GM19023 (cell line): ENCODE measurements around the gene RNF227.

Experiments used
- ATAC-seq: cut with Tn5 transposase; IDR thresholded peaks from one replicate; pipeline ENCODE4 v1.9.1; 2021; ENCODE audit warnings: mild to moderate bottlenecking, moderate library complexity; ENCODE audit not compliant: unreplicated experiment

Gene RNF227

DNA sequence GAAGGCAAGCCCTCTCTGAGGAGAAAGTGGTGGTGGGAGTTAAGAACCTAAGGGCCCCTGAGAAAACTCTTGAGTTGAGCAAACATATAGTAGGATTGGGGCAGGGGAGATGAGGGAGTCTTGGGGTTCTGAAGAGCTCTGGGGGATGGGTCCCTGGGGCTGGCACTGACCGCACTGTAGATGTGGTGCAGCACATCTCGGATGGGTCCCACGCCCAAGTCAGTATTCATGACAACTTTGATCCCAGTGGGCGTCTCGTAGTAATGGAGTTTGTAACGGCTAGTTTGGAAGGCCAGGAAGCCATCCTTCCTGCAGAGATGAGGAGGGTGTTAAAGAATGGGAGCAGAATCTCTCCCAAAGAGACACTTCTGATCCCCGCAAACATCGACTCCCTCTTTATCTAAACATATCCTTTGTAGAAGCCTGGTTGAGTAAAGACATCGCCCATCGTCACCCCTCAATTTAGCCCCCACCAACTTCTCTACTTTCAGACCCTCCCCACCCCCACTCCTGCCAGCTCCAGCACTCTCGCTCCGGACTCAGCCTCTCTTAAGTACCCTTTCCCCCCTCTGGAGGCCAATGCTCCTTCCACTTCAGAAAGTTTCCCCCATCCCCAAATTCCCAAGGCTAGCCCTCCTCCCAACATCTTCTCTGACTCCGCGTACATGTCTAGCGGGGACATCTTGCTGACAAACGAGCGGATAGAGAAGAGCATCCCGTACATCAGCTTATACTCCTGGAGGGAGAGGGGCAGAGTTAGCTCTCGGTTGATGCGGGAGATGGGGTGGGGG lies 14.9 kb upstream of the RNF227 start:
- no peak for ATAC-seq

GRCh38 chr17:7929158-7930023 lies 13.3 kb upstream of the RNF227 start, which contains the start of gene KCNAB3:
TSS of gene KCNAB3 (minus strand) at chr17:7929856. CDS start at chr17:7929435, 421 bp downstream.
- ATAC-seq = no peak

GRCh38 chr17:7927596-7927995 lies 11.5 kb upstream of the RNF227 start:
- no peak for ATAC-seq

GRCh38 chr17:7922845-7923628 lies 6.9 kb upstream of the RNF227 start:
- no peak for ATAC-seq

DNA sequence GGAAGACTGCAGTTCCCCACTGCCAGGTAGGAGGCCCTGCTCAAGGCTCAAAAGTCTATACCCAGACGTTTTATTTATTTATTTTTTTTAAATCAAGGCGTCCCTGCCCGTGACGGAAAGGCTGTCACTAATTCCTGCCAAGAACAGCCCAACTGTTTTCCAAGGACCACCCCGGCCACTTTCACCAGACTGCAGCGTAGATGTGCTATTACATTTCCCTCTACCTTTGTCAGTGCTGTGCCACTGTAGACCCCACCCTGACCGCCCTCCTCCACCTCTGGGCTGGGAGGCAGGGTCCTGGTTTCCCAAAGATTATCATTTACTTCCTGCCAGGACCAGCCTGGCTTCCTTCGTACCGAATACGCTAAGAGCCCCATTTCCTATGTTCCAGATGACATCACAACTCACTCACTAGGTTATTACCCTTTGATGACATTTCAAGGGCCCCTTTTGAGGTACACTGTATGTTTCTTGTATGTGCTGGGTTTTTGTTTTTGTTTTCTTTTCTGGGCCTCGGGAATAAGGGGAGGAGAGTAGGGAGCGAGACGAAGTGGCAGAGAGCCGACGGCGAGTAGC lies 6.3 kb upstream of the RNF227 start:
- no peak for ATAC-seq

GRCh38 chr17:7916808-7917207 lies 719 bp upstream of the RNF227 start:
- ATAC-seq = no peak

DNA sequence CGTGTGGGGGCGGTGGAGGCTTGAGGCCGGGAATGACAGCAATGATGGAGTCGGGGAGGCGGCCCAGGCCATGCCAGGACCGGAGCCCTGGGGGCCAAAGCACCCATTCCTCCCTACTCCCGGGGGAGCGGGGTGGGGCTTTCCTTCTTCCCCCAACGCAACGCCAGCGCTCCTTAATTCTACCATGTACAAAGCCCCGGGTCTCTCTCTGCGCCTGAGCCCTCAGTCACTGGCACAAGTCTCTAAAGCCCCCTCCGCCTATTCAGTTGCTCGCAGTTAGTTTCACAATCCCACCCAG lies 245 bp upstream of the RNF227 start:
- no peak for ATAC-seq

- no peak for ATAC-seq
These were observed 894 bp downstream of the RNF227 start for GRCh38 chr17:7915179-7915610.

GRCh38 chr17:7912927-7913524 lies 3.1 kb downstream of the RNF227 start:
- ATAC-seq = no peak

DNA sequence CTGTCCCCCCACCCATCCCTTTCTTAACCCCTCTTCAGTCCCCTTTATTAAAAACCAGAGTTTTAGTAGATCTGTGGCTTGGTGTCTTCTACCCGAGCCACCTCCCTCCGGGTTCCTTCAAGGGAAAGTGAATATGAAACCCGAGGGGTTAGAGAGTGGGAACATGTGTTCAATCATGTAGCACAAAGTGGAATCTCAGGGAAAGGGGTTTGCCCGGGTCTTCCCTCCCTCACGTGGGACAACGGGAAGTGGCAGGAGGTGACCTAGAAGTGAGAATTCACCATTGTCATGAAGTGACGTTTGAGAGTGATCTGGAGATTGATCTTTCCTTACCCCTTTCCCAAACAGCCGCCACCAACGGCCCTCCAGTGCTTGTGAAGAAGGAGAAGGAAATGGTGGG lies 5.0 kb downstream of the RNF227 start:
- no peak for ATAC-seq

GRCh38 chr17:7910711-7911110 lies 5.4 kb downstream of the RNF227 start:
- no peak for ATAC-seq

- ATAC-seq = no peak
These were observed 5.8 kb downstream of the RNF227 start for GRCh38 chr17:7910281-7910680.

DNA sequence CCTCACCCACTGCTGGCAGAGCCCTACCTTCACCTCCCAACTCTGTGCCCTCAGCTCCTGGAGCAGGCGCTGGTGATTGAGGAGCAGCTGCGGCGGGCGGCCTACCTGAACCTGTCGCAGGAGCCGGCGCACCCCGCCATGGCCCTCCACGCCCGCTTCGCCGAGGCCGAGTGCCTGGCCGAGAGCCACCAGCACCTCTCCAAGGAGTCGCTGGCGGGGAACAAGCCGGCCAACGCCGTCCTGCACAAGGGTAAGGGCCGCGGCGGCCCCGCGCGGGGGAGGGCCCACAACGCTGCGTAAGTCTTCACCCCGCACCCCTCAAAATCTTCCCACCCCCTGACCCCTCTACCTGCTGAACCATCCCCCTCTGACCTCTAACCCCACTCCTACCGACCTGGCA lies 7.0 kb downstream of the RNF227 start:
- no peak for ATAC-seq

- no peak for ATAC-seq
These were observed 12.7 kb downstream of the RNF227 start for GRCh38 chr17:7903154-7904103.

DNA sequence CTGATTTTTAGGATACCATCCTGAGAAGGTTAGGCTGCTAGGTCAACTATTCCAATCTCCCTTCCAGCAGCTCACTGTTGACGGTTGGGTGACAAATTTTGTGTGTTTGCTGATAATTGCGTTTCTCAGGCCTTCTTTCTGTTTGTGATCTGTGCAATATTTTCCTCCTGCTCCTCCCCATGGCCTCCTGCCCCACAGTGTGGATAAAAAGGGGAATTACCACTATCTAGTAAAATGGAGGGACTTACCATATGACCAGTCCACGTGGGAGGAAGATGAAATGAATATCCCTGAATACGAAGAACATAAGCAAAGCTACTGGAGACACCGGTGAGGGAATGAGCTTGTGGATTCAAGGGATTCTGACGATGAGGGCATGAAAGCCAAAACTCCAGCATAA lies 18.3 kb downstream of the RNF227 start:
- ATAC-seq = no peak

GRCh38 chr17:7897090-7897489 lies 19.0 kb downstream of the RNF227 start:
- no peak for ATAC-seq

DNA sequence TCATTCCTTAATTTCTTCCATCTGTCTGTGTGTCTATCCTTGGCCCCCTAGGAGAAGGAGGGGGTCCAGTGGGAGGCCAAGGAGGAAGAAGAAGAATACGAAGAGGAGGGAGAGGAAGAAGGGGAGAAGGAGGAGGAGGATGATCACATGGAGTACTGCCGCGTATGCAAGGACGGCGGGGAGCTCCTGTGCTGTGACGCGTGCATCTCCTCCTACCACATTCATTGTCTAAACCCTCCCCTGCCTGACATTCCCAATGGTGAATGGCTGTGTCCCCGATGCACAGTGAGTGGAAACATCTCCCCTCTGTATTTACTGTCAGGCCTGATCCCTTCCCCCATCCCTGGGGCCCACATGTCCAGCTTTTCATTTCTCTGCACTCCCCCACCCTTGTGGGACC lies 21.2 kb downstream of the RNF227 start:
- ATAC-seq = no peak

GRCh38 chr17:7894226-7894625 lies 21.9 kb downstream of the RNF227 start:
- no peak for ATAC-seq

DNA sequence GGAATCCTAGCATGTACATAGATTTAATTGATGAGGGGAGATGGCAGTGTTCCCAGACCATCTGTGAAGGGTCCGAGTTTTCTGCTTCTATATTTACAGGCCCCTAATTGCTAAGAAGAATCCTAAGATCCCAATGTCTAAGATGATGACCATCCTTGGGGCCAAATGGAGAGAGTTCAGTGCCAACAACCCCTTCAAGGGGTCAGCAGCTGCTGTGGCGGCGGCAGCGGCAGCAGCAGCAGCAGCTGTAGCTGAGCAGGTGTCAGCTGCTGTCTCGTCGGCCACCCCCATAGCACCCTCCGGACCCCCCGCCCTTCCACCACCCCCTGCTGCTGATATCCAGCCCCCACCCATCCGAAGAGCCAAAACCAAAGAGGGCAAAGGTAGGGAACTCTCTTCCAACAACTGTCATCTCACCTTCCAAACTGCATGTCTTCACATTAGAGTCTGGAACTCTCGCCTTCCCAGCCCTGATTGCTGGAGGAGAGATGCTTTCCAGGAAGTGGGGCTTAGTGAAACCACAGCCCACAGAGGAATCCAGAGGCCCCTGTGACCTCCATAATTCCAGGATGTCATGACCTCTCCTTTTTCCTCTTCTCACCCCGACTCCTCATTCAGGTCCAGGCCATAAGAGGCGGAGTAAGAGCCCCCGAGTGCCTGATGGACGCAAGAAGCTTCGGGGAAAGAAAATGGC lies 22.8 kb downstream of the RNF227 start:
- no peak for ATAC-seq
